HG03571 (cell line): ENCODE measurements around the gene SLC26A4.

Experiments
- ATAC-seq: cut with Tn5 transposase; IDR thresholded peaks from one replicate; pipeline ENCODE4 v1.9.1; 2021; ENCODE audit not compliant: unreplicated experiment

SLC26A4 gene

DNA sequence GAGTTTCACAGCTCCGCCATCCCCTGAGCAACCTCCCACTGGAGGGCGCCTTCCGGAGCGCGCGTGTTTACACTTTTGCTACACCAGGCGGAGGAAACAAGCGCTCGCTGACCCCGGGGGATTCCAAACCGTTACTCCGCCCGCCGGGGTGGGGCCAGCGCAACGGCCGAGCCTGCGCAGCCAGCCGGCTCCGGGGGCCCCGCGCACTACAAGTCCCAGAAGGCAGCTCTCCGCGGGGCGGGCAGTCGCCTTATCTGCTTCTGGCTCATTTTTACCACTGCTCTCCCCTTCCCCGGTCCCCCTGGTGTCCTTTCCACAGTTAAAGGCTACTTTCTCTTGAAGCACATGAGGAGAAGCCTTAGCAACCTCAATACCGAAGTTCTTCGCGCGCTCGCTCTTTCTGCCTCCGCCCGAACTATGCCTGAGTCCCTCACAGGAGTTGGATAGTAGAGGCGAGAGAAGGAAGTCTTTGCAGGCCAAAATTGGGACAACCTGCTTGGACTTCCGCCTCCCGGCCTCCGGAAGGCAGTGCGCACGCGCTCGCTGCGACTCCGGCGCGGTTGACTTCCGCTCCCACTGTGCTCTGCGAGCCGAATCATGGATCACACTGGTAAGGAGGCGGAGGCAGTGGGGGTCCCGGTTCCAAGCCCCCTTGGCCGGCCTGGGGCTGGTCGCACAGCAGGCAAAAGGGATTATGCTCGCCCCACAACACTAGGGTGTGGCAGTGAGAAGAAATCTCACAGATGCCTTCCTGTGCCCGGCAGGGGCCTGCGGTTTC lies 83.1 kb downstream of the SLC26A4 start, which contains the start of gene CBLL1:
TSS of gene CBLL1 (plus strand) at position 576 of the 778 bp plus-strand sequence. CDS start at position 598, 22 bp downstream.
- peak; percentile 91 for ATAC-seq

DNA sequence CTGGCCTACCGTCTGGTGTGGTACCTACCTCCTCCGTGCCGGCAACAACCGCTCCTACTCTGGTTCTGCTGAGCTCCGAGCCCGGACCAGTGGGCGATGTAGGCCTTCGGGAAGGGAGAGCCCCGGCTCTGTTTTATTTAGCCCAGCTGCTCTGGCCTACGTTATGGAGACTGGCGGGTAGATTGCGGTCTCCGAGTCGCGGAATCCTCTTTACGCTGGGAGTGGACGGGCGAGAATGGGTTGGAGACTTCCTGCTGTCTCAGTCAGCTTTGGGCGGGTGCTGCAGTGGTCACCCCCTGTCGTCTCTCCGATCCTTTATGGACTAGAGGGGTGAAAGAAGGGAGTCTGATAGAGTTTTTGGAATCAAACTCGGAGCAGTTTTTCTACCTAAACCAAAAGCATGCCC lies 83.7 kb downstream of the SLC26A4 start:
- peak; percentile 33 for ATAC-seq

DNA sequence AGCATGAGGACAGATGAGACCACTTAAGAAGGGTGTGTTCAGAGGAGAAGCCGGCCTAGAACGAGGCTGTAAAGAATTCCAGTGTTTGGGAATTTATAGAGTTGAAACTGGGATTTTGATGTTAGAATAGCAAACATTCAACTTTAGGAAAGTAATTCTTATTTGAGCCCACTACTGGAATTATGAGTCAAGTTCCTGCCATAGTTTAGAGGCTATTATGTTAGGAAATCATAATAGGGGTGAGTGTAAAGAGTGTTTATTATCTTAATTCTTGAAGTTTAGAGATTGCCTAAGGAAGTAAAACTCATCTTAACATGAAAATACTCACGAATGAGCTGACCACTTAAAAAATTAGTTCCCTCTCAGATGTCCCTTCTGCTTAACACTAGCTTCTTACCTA lies 85.4 kb downstream of the SLC26A4 start:
- no peak for ATAC-seq

DNA sequence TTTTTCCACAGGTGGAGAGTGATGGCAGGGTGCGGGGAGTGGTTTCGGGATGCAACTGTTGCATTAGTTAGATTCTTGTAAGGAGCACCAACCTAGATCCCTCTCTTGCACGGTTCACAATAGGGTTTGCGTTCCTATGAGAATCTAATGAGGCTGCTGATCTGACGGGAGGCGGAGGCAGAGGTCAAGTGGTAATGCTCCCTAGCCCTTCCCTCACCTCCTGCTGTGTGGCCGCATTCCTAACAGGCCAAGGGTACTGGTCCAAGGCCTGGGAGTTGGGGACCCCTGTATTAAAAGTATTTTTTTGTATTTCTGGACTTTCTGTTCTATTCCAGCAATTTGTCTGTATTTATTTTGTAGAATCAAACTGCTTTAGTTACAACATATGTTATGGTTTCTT lies 90.5 kb downstream of the SLC26A4 start:
- ATAC-seq, result no peak

DNA sequence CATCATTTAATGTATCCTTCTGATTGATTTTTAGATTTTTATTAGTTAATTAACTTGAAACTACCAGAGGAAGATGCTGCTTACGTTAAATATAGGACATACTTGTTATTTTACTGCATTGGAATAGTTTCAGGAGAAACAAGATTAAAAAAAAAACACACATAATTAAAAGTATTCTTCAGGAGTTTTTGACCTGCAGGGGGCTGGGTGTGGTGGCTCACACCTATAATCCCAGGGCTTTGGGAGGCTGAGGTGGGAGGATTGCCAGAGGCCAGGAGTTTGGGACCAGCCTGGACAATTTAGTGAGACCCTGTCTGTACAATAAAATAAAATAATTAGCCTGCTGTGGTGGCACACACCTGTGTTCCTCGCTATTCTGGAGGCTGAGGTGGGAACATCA lies 94.0 kb downstream of the SLC26A4 start:
- no peak for ATAC-seq

DNA sequence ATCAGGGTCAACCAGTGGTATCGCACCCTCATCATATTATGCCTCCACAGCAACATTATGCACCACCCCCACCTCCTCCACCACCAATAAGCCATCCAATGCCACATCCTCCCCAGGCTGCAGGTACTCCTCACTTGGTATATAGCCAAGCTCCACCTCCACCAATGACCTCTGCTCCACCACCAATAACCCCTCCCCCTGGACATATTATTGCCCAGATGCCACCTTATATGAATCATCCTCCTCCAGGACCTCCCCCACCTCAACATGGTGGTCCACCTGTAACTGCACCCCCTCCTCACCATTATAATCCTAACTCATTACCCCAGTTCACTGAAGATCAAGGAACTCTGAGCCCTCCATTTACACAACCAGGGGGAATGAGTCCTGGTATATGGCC lies 98.0 kb downstream of the SLC26A4 start:
- ATAC-seq, result no peak

DNA sequence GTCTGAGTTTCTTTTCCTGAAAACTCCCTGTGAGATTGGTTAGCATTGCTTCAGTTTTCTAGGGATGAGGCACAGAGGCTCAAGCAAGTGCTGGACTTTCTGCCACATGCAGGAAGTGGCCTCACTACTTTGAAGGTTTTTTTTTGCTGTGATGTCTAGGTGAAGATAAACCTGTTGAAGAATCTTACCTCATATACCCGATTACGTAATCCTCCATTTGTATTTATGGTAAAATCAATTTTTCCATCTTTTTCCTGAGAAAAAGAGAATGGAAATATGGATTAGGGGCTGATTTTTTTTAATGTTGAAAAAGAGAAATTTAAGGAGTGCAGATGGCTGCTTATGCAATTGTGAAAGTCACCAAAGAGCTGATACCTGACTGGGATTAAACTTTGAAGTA lies 106.8 kb downstream of the SLC26A4 start:
- ATAC-seq, result no peak
